Melanocyte of skin (primary cell): Measurements from ENCODE around the gene TSPAN32. TPM values are rescaled to one million over a fixed set of nuclear protein-coding genes. Genes with fewer than 3 reads are reported as not detected.

Experiments
- small RNA-seq, 2 donors: library from RNA; depleted of rRNA; stranded (forward); fragments of <200 nt; gene quantifications; one replicate each; pipeline ENCODE3, GENCODE V24; 2012
- total RNA-seq, 2 donors: library from RNA; depleted of rRNA; stranded (reverse); fragments of >200 nt; gene quantifications; 2 replicates each; pipeline ENCODE4 v1.2.3, GENCODE V29; 2012

Gene TSPAN32
- total RNA-seq: under 1 TPM in 1 of 2 donors, not detected in 1; 0.34 TPM

GRCh38 chr11:2301631-2302305 is at the start of gene TSPAN32, which contains the start of gene C11orf21:
Gene TSPAN32 (plus strand): TSS chr11:2302013. CDS start chr11:2302150, 137 bp downstream.
Gene C11orf21 (minus strand): TSS chr11:2301918. CDS start chr11:2301808, 110 bp downstream.

GRCh38 chr11:2270322-2271076 is 31.3 kb upstream of the TSPAN32 start, which contains the start of gene ASCL2:
Gene ASCL2 (minus strand): TSS chr11:2270588. CDS start chr11:2270332, 256 bp downstream.

Small RNA genes lying within 50 kb of the gene (small RNA-seq; reads per million reads assigned to genes)
- gene RNU6-878P: 0 reads per million in 2 donors

Other genes with a start within 250 kb of the TSPAN32 start
- under 1 TPM; under 0.01 to 0.33 TPM for gene IGF2, start 162.6 kb upstream of the TSPAN32 start, total RNA-seq
- not detected for gene INS, start 140.8 kb upstream of the TSPAN32 start, total RNA-seq
- not detected for gene TH, start 130.2 kb upstream of the TSPAN32 start, total RNA-seq
- gene ASCL2, start 31.4 kb upstream of the TSPAN32 start, total RNA-seq: not detected
- gene C11orf21, start 95 bp upstream of the TSPAN32 start, total RNA-seq: not detected
- gene CD81, start 75.3 kb downstream of the TSPAN32 start, total RNA-seq: 100 to 1,000 TPM; 213 to 260 TPM
- gene TSSC4, start 98.7 kb downstream of the TSPAN32 start, total RNA-seq: 10 to 100 TPM; 38.2 to 47.6 TPM
- gene TRPM5, start 142.5 kb downstream of the TSPAN32 start, total RNA-seq: not detected
- not detected for gene KCNQ1, start 143.0 kb downstream of the TSPAN32 start, total RNA-seq